ENCODE results near the gene UTP4. TPM values are rescaled to one million over a fixed set of nuclear protein-coding genes. Genes with fewer than 3 reads are reported as not detected.

Gene UTP4
- total and polyA plus RNA-seq, 2 of the 8 experiments (the other 6 are each of a cell fraction or from before 2014, with no cell fraction given), result 101 to 118 TPM

GRCh38 chr16:69217433-69217832 is 85.0 kb downstream of the UTP4 start:
- Histone ChIP-seq H3K23ac (ENCODE audit: insufficient read length) (no peak overlapping the region), H3K18ac (ENCODE audit: extremely low read depth, low read length) (no peak overlapping the region), H3K79me2 (ENCODE audit: control insufficient read depth in 1 of 2, insufficient read depth in 2 of 2, low read length in 2 of 2) (peaks cover 0 to 11% of the 10 kb centered on the region in 2 experiments; a peak in 1 of 4 replicates), H3K56ac (replicated peaks; ENCODE audit: insufficient read length, low read depth, low read length) (no peak overlapping the region), H2BK5ac (ENCODE audit: low read depth, low read length) (no peak overlapping the region), H3K9me3 (ENCODE audit: insufficient read depth in 2 of 2, low read depth in 1 of 2, low read length in 1 of 2) (no peaks in the 10 kb centered on the region), H3K14ac (ENCODE audit: insufficient read length) (no peak overlapping the region), H3K4me3 (ENCODE audit: extremely low read depth in 1 of 4, insufficient read depth in 2 of 4, low read depth in 3 of 4, low read length in 4 of 4) (no peak overlapping the region), H3K27ac (ENCODE audit: low read depth, low read length) (no peak overlapping the region), H3K4me2 (ENCODE audit: insufficient read depth in 1 of 2, low read depth in 2 of 2, low read length in 2 of 2) (no peak overlapping the region), H3K4ac (replicated peaks; ENCODE audit: insufficient read length, low read depth, low read length) (no peak overlapping the region), H2BK15ac (ENCODE audit: low read length) (no peak overlapping the region), H3K79me1 (ENCODE audit: low read depth, low read length) (no peaks in the 10 kb centered on the region; the same call in 1 of the 2 replicates), H3K9ac (replicated peaks in 1 of 4; ENCODE audit: extremely low read depth in 1 of 4, low read depth in 3 of 4, low read length in 3 of 4) (no peak overlapping the region), H3K4me1 (replicated peaks in 1 of 4; ENCODE audit: control insufficient read depth in 3 of 4, insufficient read depth in 4 of 4, low read length in 3 of 4) (no peaks in the 10 kb centered on the region), H3K23me2 (ENCODE audit: low read depth, low read length) (no peaks in the 10 kb centered on the region), H2BK12ac (ENCODE audit: low read depth, low read length) (no peak overlapping the region), H2AFZ (ENCODE audit: low read length) (no peak overlapping the region), H4K5ac (ENCODE audit: insufficient read length, low read depth, low read length) (no peak overlapping the region), H2AK5ac (ENCODE audit: low read depth, low read length) (no peak overlapping the region), H2BK120ac (replicated peaks; ENCODE audit: low read depth, low read length) (no peak overlapping the region), H3K27me3 (replicated peaks in 1 of 4; ENCODE audit: control insufficient read depth in 3 of 4, extremely low read depth in 1 of 4, insufficient read depth in 3 of 4, low read length in 3 of 4) (no peaks in the 10 kb centered on the region), H4K20me1 (replicated peaks in 1 of 2; ENCODE audit: control insufficient read depth in 1 of 2, insufficient read depth in 2 of 2, low read length in 2 of 2) (no peaks in the 10 kb centered on the region), H2BK20ac (ENCODE audit: low read length) (no peak overlapping the region), H4K8ac (ENCODE audit: extremely low read depth, insufficient read depth, low read length) (no peak overlapping the region), H3K36me3 (ENCODE audit: control insufficient read depth in 2 of 4, insufficient read depth in 4 of 4, low read length in 3 of 4) (no peaks in the 10 kb centered on the region), H4K91ac (replicated peaks; ENCODE audit: insufficient read length, low read length) (no peak overlapping the region)
- WGBS, 2 experiments (ENCODE audit: extremely low coverage in 1 of 2, insufficient coverage in 1 of 2, insufficient read length in 1 of 2, insufficient replicate concordance in 2 of 2, low coverage in 1 of 2, low lambda C conversion rate in 2 of 2, missing lambda C conversion rate in 1 of 2), result 90% methylated on average over 1 of the region's 1 CpG; no CpG with 5 or more reads in 1 of the 2 experiments
- CTCF ChIA-PET (ENCODE audit: partially characterized antibody), result no interaction called here
- DNase-seq (ENCODE audit: low read depth in 1 of 2, low spot score in 2 of 2), result no peak
- TF ChIP-seq CTBP2 (IDR thresholded peaks at IDR 0.05; ENCODE audit: borderline replicate concordance, insufficient read depth, insufficient read length, low read length) (no peak), RAD21 (IDR thresholded peaks at IDR 0.05 in 1 of 2, conservative IDR thresholded peaks at IDR 0.05 in 1 of 2; ENCODE audit: low read depth in 2 of 2, low read length in 2 of 2) (no peak), MAFK (IDR thresholded peaks at IDR 0.05; ENCODE audit: low read depth, low read length) (no peak), JUN (IDR thresholded peaks at IDR 0.05; ENCODE audit: low read depth, low read length) (no peak), TEAD4 (IDR thresholded peaks at IDR 0.05; ENCODE audit: low read depth, low read length) (no peak), ATF2 (IDR thresholded peaks at IDR 0.05; ENCODE audit: low read length) (no peak), CHD2 (IDR thresholded peaks at IDR 0.05; ENCODE audit: low read length) (no peak), GABPA (IDR thresholded peaks at IDR 0.05; ENCODE audit: borderline replicate concordance, insufficient read depth, low read length) (no peak), SP1 (IDR thresholded peaks at IDR 0.05; ENCODE audit: low read depth, low read length) (no peak), POLR2A (IDR thresholded peaks at IDR 0.05; ENCODE audit: control extremely low read depth in 1 of 2, low read depth in 2 of 2, low read length in 2 of 2) (no peak)
- POLR2A ChIA-PET (ENCODE audit: partially characterized antibody), result interaction anchor here (0.6 to 1.5 kb wide), 2 partner anchors 23 to 375 kb away, joined by 3 to 4 read pairs; no protein-coding TSS in a partner anchor
- no peak for FAIRE-seq

Measured in H1 (cell line).